Measurements from ENCODE around the gene FXYD4. TPM values are rescaled to one million over a fixed set of nuclear protein-coding genes. Genes with fewer than 3 reads are reported as not detected.

The FXYD4 gene
- total RNA-seq, 1 donor from 2014 or later: not detected

Other genes starting within 250 kb of the FXYD4 start
- gene CSGALNACT2, start 233.2 kb upstream of the FXYD4 start, total RNA-seq: 31.5 TPM
- gene RASGEF1A, start 104.6 kb upstream of the FXYD4 start, total RNA-seq: 21.7 TPM
- gene HNRNPF, start 37.5 kb downstream of the FXYD4 start, total RNA-seq: 130 TPM
- 14.3 TPM for gene ZNF487, start 65.5 kb downstream of the FXYD4 start, total RNA-seq
- 6.2 TPM for gene ZNF239, start 203.0 kb downstream of the FXYD4 start, total RNA-seq
- 3.8 TPM for gene ZNF485, start 234.8 kb downstream of the FXYD4 start, total RNA-seq

Data from sciatic nerve (tissue), 1 donor.